GM12892 (cell line): ENCODE data around the gene FAM32A.

Experiments used
- POLR2A ChIP-seq: IDR thresholded peaks from 2 replicates; pipeline ENCODE4 v1.6.1; 2011; ENCODE audit warnings: low read depth, low read length, control low read depth
- POLR2AphosphoS5 ChIP-seq: IDR thresholded peaks from 2 replicates; pipeline ENCODE4 v1.6.1; 2011; ENCODE audit warnings: low read depth, low read length, control low read depth

GRCh38 chr19:16233836-16234551 is 48.8 kb downstream of the FAM32A start:
- TF ChIP-seq POLR2A (no peak), POLR2AphosphoS5 (no peak)
